Osteoblast (primary cell): Measurements from ENCODE around the gene TXNDC12. TPM values are rescaled to one million over a fixed set of nuclear protein-coding genes. Genes with fewer than 3 reads are reported as not detected.
"Not testable (repeated sequence)": the region's sequence is repeated elsewhere in the genome, so short reads cannot be mapped to it uniquely, and the experiment has no call there.

Experiments used
- DNase-seq: peaks from one replicate; pipeline ENCODE4 v3.0.0; 2011; ENCODE audit warnings: low spot score, mixed read lengths; ENCODE audit not compliant: insufficient read length; ENCODE audit errors: missing footprints
- H2AFZ ChIP-seq: 2 replicates; pipeline ENCODE4 v1.6.0; 2011; ENCODE audit warnings: mild to moderate bottlenecking, low read length
- H3K27ac ChIP-seq: 2 replicates; pipeline ENCODE4 v1.5.1; 2011; ENCODE audit warnings: mild to moderate bottlenecking, low read depth, low read length, moderate library complexity
- H3K27me3 ChIP-seq: 2 replicates; pipeline ENCODE4 v1.6.0; 2012; ENCODE audit warnings: mild to moderate bottlenecking, control low read depth, inconsistent platforms, low read length, moderate library complexity; ENCODE audit not compliant: insufficient read depth
- H3K36me3 ChIP-seq: 2 replicates; pipeline ENCODE4 v1.5.1; 2011; ENCODE audit warnings: mild to moderate bottlenecking, low read length, control low read depth, moderate library complexity; ENCODE audit not compliant: insufficient read depth
- H3K4me1 ChIP-seq: 2 replicates; pipeline ENCODE4 v1.5.1; 2011; ENCODE audit warnings: mild to moderate bottlenecking, low read length, control low read depth, moderate library complexity; ENCODE audit not compliant: insufficient read depth
- H3K4me2 ChIP-seq: 2 replicates; pipeline ENCODE4 v1.6.0; 2011; ENCODE audit warnings: mild to moderate bottlenecking, low read length; ENCODE audit not compliant: insufficient read depth
- H3K4me3 ChIP-seq: fragments of 200-600 bp; sonication (generic); 3 replicates; pipeline ENCODE4 v1.5.1; 2012; ENCODE audit warnings: mild to moderate bottlenecking, low read length, inconsistent platforms; ENCODE audit not compliant: insufficient read depth
- H3K79me2 ChIP-seq: 2 replicates; pipeline ENCODE4 v1.6.0; 2012; ENCODE audit warnings: mild to moderate bottlenecking, low read length, control low read depth, inconsistent platforms; ENCODE audit not compliant: insufficient read depth
- H3K9me3 ChIP-seq: 2 replicates; pipeline ENCODE4 v1.5.1; 2011; ENCODE audit warnings: low read depth, low read length, control low read depth
- H4K20me1 ChIP-seq: 2 replicates; pipeline ENCODE4 v1.6.0; 2012; ENCODE audit warnings: mild to moderate bottlenecking, low read length, control low read depth; ENCODE audit not compliant: insufficient read depth
- total RNA-seq: library from RNA; depleted of rRNA; stranded (reverse); fragments of >200 nt; gene quantifications from 2 replicates; pipeline ENCODE4 v1.2.3, GENCODE V29; 2012
- TF ChIP-seq, protein P1 (sequence below): IDR thresholded peaks from 2 replicates; pipeline ENCODE4 v1.5.1; 2011; ENCODE audit warnings: mild to moderate bottlenecking, low read depth, low read length, moderate library complexity; ENCODE audit errors: extremely low read depth

Gene TXNDC12
- total RNA-seq, 1 donor: 48.5 TPM

DNA sequence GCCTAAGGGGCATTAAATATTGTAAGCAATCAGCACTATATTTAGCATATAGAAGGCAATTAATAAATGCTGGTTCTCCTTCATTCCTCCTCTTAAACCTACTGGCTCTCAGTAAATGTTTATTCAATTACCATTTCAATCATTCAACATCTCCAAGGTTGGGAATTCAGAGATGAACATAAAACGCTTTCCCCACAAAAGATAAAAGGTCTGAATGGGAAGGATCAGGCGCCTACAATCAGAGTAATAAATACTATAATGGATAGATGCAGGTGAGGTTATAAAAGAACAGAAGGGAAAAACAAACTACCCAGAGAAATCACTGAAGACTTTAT, 21.0 kb downstream of the TXNDC12 start:
- H2AFZ ChIP-seq: peak overlapping the region; percentile 96
- H3K79me2 ChIP-seq: peaks cover 36% of the 10 kb centered on the region

DNA sequence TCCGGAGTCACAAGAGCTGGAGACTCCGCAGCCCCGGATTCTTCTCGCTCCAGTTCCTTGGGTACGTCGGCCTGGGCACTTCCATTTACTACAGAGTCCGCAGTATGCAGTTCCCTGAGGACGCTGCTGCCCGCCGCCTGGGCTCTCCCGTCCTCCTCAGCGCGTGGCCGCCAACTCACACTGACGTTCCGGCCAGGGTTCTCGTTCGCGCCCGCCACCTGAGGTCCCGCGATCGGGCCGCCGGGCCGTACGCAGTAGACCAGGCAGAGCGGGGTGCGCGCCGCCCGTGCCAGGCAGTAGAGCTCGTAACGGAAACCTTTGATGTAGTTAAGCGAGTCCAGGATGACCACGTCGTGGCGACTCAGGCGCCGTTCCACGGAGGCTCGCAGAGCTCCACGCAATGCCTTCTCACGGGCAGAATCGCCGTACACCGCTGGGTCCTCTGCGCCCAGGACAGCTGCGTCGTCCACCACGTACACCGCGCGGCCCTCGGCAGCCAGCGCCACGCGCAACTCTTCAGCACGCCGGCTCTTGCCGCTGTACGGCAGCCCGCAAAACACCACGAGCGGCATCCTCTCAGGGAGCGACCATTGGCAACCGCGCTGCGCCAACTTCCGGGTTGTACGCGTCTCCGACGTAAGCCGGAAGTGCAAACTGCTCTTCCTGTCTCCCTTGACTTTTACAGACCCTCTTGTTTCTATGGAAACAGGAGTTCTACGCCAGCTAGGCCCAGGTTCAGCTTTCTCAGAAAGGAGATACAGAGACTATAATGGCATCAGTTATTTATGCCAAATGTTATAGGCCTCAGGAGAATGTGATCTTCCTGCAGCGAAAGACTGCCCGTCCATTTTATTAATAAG, 21.6 kb downstream of the TXNDC12 start, which contains the start of gene KTI12:
KTI12 (minus strand) TSS at position 621 of the 860 bp plus-strand sequence; CDS start at position 572, 49 bp downstream.
- peak; percentile 94 for DNase-seq
- Histone ChIP-seq H3K79me2 (peaks cover 36% of the 10 kb centered on the region), H3K36me3 (no peaks in the 10 kb centered on the region), H3K4me2 (peak within 1 kb of the TSS; percentile 100), H4K20me1 (peaks cover 11% of the 10 kb centered on the region), H2AFZ (peak within 1 kb of the TSS; percentile 96), H3K27me3 (no peaks in the 10 kb centered on the region), H3K27ac (peak within 1 kb of the TSS; percentile 96), H3K4me1 (peaks cover 19% of the 10 kb centered on the region), H3K9me3 (no peaks in the 10 kb centered on the region), H3K4me3 (peak within 1 kb of the TSS; percentile 92)
- TF ChIP-seq, protein P1, sequence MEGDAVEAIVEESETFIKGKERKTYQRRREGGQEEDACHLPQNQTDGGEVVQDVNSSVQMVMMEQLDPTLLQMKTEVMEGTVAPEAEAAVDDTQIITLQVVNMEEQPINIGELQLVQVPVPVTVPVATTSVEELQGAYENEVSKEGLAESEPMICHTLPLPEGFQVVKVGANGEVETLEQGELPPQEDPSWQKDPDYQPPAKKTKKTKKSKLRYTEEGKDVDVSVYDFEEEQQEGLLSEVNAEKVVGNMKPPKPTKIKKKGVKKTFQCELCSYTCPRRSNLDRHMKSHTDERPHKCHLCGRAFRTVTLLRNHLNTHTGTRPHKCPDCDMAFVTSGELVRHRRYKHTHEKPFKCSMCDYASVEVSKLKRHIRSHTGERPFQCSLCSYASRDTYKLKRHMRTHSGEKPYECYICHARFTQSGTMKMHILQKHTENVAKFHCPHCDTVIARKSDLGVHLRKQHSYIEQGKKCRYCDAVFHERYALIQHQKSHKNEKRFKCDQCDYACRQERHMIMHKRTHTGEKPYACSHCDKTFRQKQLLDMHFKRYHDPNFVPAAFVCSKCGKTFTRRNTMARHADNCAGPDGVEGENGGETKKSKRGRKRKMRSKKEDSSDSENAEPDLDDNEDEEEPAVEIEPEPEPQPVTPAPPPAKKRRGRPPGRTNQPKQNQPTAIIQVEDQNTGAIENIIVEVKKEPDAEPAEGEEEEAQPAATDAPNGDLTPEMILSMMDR: no peak

More for the DNA sequence above, 21.0 kb downstream of the TXNDC12 start:
- DNase-seq: no peak
- TF ChIP-seq, protein P1: no peak
- H3K36me3 ChIP-seq: no peaks in the 10 kb centered on the region
- peaks cover 11% of the 10 kb centered on the region for H4K20me1 ChIP-seq
- peak overlapping the region; percentile 96 for H3K27ac ChIP-seq
- H3K4me3 ChIP-seq: peak overlapping the region; percentile 92
- no peaks in the 10 kb centered on the region for H3K9me3 ChIP-seq
- peak overlapping the region; percentile 100 for H3K4me2 ChIP-seq
- no peaks in the 10 kb centered on the region for H3K27me3 ChIP-seq
- peaks cover 19% of the 10 kb centered on the region for H3K4me1 ChIP-seq

DNA sequence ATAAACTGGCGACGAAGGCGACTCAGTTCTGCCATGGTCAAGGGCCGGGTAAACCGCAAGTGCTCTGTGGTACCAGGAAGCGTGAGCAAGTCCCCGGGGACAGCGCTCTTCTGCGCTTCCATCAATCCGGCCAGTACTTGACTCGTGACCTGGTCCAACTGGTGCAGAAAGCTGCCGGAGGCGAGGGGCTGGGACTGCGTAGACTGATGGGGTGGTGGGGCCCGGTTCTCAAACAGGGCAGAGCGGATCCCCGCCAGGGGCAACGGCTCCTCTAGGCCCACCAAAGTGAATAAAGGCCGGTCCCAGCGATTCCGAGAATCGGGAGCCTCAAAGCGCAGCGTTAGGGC, 22.2 kb downstream of the TXNDC12 start:
- H4K20me1 ChIP-seq: peaks cover 11% of the 10 kb centered on the region
- peak overlapping the region; percentile 92 for H3K4me3 ChIP-seq
- DNase-seq: peak; percentile 75
- H3K79me2 ChIP-seq: peaks cover 36% of the 10 kb centered on the region
- no peaks in the 10 kb centered on the region for H3K9me3 ChIP-seq
- TF ChIP-seq, protein P1: no peak
- peak overlapping the region; percentile 100 for H3K4me2 ChIP-seq
- H3K27ac ChIP-seq: peak overlapping the region; percentile 96
- peaks cover 19% of the 10 kb centered on the region for H3K4me1 ChIP-seq
- H3K27me3 ChIP-seq: no peaks in the 10 kb centered on the region
- no peaks in the 10 kb centered on the region for H3K36me3 ChIP-seq
- H2AFZ ChIP-seq: peak overlapping the region; percentile 96

DNA sequence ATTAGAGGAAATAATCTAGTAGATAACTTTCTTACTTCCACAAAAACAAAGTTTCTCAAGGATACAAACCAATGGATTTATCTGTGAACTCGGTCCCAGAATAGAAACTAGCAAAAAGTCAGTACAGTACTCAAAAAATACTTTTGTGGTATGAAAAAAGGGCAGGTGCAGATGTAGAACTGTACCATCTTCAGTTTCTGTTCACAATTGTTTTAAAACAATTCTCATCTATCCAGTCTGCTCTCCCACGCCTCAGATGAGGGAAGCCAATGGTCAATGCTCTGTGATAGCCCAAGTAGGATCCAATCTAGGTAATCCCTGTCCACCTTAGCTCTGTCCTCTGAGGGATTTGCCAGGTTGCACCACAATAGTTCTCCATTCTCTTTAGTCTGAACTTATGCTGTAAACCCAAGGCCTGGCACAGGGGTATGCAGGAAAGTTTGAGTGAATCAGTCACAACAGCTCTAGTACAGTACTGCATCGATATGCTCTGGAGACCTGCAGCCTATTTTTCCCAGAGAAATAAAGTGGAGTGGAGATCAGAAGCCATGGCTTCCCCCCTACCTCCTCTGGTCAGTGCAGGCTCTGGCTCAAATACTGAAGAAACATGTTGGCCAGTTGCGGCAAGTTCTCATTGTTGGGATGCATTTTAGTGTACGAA, 22.7 kb downstream of the TXNDC12 start:
- Histone ChIP-seq H3K4me2 (peak overlapping the region; percentile 100), H3K4me3 (peak overlapping the region; percentile 92), H3K27ac (peak overlapping the region; percentile 96), H3K4me1 (peaks cover 19% of the 10 kb centered on the region), H3K9me3 (no peaks in the 10 kb centered on the region), H2AFZ (no peak overlapping the region), H3K36me3 (no peaks in the 10 kb centered on the region), H3K27me3 (no peaks in the 10 kb centered on the region), H3K79me2 (peaks cover 36% of the 10 kb centered on the region), H4K20me1 (peaks cover 11% of the 10 kb centered on the region)
- DNase-seq: peak; percentile 80
- TF ChIP-seq, protein P1: no peak

DNA sequence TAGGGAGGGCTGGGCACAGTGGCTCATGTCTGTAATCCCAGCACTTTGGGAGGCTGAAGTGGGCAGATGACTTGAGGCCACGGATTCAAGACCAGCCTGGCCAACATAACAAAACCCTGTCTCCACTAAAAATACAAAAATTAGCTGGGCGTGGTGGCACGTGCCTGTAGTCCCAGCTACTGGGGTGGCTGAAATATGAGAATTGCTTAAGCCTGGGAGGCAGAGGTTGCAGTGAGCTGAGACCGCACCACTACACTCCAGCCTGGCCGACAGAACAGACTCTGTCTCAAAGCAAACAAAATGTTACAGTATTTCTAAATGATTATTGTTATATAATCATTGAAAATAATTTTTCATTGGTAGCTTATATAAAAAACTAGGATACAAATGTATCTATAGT, 26.2 kb downstream of the TXNDC12 start:
- H3K79me2 ChIP-seq: peaks cover 36% of the 10 kb centered on the region
- peaks cover 16% of the 10 kb centered on the region for H3K4me1 ChIP-seq
- not testable (repeated sequence) for H3K4me3 ChIP-seq, DNase-seq, H3K4me2 ChIP-seq, H3K9me3 ChIP-seq, H3K36me3 ChIP-seq, H2AFZ ChIP-seq, H3K27ac ChIP-seq, H3K27me3 ChIP-seq
- peaks cover 11% of the 10 kb centered on the region for H4K20me1 ChIP-seq
